HG02973 (cell line): ENCODE results near the gene DEPDC5.

Source experiments
- ATAC-seq: cut with Tn5 transposase; IDR thresholded peaks from one replicate; pipeline ENCODE4 v1.9.1; 2021; ENCODE audit warnings: moderate library complexity; ENCODE audit not compliant: unreplicated experiment

The DEPDC5 gene

DNA sequence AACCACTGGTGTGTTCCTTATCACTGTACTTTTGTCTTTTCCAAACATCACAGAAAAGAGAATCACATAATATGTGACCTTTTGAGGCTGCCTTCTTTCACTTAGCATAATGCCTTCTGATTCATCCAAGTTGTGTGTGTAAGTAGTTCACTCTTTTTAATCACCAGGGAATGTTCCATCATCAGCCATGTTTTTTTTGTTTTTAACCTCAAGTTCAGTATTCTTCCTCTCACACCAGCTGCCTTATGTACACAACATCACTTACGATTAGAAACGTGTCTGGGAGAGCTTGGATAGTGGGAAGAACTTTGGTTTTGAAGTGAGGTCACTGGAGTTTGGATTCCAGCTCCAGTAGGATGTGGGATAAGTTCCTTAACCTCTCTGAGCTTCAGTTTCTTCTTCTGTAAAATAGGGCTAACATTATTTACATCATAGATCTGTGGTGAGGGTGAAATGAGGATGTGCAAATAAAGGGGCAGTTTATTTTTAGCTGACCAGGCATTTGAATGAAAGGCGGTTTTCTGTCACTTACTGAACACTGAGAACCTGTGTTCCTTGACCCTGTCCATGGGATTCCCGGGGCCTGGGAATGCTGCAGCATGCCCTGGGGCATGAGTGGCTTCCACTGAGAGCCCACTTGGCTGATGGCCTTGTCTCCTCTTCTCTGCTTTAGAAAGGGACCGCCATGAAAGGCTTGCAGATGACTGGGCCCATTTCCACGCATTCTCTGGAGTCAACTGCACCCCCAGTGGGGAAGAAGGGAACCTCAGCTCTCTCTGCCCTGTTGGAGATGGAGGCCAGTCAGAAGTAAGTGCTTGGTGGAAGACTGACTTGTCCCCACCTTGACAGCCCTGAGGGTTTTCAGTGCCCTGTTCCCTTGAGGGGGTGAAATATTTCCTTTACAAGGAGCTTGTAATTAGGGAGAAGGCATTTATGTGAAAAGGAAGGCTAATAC is 92.6 kb downstream of the DEPDC5 start:
- ATAC-seq = no peak

GRCh38 chr22:31848411-31848810 is 94.6 kb downstream of the DEPDC5 start:
- no peak for ATAC-seq

DNA sequence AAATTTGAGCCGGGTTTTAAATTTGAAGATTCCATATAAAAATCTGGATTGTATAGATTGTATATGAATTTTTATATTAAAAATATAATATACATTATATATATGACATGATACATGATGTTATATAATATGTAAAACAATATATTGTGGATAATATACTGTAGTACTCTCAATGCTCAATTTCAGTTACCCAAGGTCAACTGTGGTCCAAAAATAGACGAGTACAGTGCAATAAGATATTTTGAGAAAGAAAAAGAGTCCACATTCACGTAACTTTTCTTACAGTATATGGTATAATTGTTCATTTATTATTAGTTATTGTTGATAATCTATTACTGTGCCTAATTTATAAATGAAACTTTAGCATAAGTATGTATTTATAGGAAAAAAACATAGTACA is 96.3 kb downstream of the DEPDC5 start:
- ATAC-seq = no peak

GRCh38 chr22:31852691-31853421 is 99.0 kb downstream of the DEPDC5 start:
- ATAC-seq = no peak

- no peak for ATAC-seq
These were observed 100.1 kb downstream of the DEPDC5 start for GRCh38 chr22:31853736-31854495.

GRCh38 chr22:31857247-31857646 is 103.4 kb downstream of the DEPDC5 start:
- no peak for ATAC-seq

GRCh38 chr22:31861226-31861840 is 107.5 kb downstream of the DEPDC5 start:
- no peak for ATAC-seq

DNA sequence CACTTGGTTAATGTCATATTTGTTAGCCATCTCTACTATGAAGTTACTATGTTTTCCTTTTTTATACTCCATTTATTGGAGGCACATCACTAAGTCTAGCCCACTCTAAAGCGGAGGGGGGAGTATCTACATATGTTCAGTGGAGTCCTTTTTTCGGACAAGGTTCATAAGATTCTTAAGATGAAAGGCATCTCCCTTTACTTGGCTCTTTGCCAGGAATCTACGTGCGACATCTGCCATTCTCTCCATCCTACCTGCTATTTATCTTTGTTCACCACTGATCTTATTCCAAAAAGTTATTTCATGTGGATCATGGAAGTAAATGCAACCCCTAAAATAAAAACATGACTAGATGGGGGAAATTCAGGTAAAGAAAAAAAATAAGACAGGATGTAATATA is 113.1 kb downstream of the DEPDC5 start:
- ATAC-seq = no peak

DNA sequence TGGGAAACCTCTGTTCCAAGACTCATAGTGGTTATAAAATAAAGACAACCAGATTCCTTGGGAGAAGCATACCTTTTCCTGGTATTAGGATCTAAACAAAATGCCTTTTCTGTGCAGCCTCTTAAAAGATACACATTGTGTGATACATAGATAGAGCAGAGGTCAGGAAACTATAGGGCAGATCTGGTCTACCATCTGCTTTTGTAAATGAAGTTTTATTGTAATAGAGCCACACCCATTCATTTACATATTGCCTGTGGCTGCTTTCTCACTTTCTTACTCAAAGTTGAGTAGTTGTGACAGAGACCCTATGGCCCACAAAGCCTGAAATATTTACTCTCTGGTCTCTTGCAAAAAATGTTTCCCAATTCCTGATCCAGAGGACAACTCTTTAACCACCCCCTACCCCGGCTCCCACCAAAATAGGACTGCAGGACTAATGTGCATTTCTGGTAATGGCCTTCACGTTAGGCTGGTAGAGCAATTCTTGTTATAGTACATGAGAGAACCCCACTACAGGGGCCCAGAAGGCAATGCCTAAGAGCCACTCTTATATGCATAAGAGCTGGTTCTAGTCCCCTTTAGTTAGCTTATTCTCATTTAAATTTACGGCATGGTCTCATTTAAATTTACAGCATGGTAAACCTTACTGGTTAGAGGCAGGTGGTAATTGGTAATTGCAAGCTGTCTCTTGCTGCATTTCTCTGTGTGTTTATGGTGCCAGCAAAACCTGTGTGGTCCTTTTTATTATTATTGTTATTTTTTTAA is 113.8 kb downstream of the DEPDC5 start:
- ATAC-seq = no peak

GRCh38 chr22:31869739-31870138 is 115.9 kb downstream of the DEPDC5 start:
- no peak for ATAC-seq

DNA sequence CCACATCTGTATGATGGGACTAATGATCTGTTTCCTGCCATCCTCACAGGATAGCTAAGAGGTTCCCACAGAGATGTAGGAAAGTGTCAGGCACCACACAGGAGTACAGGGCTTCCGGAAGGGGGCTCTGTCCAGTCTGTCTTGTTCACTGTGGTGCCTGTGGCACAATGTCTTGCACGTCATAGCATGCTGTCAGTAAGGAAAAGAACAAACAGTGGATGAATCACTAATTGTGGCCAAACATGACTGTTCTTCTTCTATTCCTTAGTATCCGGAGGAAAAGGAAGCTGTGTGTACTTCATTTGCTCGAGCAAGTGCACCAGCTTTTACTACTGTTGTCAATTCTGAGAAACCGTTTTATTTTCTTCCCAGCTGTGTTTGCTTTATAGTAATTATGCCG is 117.1 kb downstream of the DEPDC5 start:
- ATAC-seq = no peak

DNA sequence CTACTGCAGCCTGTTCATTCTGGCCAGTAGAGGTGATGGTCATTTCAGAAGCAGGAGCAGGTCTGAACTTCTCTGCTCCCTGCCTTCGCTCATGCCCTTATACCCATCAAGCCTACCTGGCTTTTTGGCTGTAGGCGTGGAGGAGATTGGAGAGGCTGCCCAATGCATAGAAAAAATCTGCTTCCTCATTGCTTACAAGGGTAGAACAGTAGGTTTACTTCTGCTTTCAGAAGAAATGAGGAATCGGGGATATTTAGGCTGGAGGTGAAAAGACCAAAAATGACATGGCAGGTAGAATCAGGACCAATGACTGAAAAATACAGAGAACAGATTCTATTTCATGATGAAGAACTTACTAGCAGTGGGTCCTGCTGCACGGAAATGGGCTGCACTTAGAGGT is 117.7 kb downstream of the DEPDC5 start:
- no peak for ATAC-seq

DNA sequence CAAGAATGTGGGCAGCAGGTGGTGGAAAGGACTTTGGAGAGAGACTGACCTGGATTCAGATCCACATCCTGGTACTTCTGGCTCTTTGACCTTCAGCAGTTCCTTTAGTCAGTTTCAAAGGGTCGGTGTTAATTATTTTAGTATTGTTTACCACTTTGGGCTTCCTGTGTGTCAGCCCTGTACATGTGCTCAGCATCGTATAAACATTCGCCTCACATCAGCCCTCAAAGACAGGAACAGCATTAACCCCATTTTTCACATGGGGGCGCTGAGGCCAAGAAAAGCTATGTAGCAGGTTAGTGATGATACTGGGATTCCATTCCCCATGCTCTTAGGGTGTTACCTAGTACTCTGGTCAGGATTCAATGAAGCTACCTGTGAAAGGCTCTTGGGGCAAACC is 118.4 kb downstream of the DEPDC5 start:
- no peak for ATAC-seq

DNA sequence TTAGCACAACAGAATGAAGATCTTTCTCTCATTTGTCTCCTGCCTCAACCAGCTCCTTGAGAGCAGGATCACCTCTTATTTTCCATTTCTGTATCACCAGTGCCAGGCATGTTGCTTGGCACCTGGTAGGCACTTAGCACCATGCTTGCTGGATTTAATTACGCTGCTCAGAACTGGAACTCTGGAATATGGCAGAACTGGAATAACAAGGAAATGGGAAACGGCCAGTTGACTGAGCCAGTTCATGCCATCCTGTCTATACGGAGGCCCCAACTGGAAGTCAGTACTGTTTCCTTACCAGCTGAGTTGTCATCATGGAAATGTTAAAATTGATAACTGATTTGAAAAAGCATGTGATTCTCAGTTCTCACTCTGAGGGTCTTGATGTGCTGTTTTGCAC is 121.0 kb downstream of the DEPDC5 start:
- ATAC-seq = no peak

- ATAC-seq = no peak
These were observed 122.5 kb downstream of the DEPDC5 start for GRCh38 chr22:31876156-31876920.

GRCh38 chr22:31879585-31879984 is 125.8 kb downstream of the DEPDC5 start:
- no peak for ATAC-seq

- ATAC-seq = no peak
These were observed 127.4 kb downstream of the DEPDC5 start for GRCh38 chr22:31881200-31881599.

GRCh38 chr22:31881865-31882264 is 128.0 kb downstream of the DEPDC5 start:
- no peak for ATAC-seq

DNA sequence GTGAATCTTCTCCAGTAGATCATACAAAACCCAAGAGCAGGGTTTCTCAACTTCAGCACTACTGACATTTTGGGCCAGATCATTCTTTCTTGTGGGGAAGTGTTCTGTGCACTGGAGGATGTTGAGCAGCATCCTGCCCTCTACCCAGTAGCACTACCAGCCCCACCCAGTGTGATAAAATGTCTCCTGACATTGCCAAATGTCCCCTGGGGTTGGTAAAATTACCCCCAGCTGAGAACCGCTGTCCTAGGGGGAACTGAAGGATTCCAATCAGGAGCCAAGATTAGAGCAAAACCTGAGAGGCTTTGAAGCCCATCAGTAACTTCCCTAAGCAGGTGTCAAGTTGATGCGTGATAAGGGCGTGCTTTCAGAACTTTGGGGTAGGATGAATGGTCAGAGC is 129.2 kb downstream of the DEPDC5 start:
- no peak for ATAC-seq
